Fibroblast of skin of left biceps (primary cell): ENCODE measurements around the gene TSSC4.

Experiments
- DNase-seq, 2 experiments: peaks; one replicate each; pipeline ENCODE4 v3.0.0-alpha.2; 2013; ENCODE audit warnings: low read depth in 2 of 2

The TSSC4 gene

DNA sequence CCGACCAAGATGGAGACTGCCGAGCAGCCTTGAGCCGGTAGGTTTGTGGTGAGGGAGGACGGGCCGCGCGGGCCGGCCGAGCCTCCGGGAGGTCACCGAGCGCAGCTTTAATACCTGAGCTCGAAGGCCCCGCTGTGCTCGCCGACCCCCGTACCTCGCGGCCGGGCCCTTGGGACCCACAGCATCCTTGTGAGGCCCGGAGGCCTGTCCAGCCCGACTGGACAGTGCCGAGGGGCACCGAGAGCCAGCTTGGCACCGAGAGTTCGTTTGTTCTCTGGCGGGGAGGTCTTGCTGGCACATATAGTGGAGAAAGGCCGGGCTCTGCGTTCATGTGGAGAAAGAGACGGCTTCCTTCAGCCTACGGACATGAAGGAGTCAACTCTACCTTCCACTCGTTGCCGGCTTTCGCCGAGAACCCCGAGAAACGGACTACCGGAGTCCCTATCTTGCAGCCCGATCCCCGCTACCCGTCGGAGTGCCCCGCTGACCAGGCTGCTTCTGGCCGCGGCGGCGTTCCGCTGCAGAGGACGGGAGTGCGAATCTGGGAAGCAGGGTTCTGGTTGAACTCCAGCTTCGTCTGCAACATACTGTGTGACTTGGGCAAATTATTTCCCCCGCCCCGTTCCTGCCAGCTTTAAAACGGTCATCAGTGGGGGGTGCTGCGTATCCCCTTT lies 349 bp downstream of the TSSC4 start:
- DNase-seq, result no peak

DNA sequence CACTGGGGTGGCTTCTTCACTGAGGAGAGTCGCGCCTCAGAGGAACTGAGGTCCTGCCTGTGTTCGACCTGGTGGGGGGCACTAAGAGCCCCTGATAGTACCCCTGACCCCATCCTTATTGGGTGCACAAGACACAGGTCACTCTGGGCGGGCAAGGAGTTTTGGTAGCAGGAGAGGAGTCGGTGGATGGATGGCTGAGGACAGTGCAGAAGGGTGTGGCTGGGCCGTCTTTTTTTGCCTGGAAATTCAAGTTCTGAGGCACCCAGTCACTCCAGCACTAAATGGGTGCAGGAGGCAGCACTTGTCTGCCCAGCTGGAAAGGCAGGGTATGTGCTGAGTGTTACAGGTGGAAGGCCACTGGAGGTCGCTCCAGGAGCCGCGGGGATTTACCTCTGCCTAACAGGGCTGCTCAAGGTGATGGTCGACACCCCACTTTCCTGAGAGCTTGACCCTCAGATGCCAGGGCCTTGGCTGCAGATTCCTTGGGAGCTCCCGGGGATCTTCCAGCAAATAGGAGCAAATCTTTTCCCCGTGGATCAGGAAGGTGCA lies 960 bp downstream of the TSSC4 start:
- no peak for DNase-seq

- DNase-seq, result no peak
Measured at GRCh38 chr11:2402106-2402505, 1.6 kb downstream of the TSSC4 start.

GRCh38 chr11:2402890-2403645 lies 2.5 kb downstream of the TSSC4 start:
- DNase-seq, result no peak

- DNase-seq, result no peak
Measured at GRCh38 chr11:2404735-2405196, 4.2 kb downstream of the TSSC4 start.

DNA sequence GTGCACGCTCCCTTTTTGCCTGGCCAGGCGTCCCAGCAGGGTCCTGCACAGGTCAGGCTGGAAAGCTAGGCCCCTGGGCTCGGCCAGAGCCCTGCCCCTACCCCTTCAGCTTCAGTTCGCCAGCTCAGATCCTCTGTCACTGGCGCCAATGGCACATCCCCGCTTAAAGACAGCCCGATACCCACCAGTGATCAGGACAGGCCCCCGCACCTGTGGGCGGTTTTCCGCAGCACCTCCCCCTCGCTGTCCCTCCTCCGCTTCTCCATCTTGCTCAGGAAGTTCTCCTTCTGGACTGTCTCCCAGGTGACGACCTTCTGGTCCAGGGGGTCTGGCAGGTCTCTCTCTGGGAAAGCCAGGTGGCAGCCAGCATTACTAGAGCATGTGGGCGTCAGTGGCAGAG lies 5.9 kb downstream of the TSSC4 start:
- DNase-seq, result no peak

DNA sequence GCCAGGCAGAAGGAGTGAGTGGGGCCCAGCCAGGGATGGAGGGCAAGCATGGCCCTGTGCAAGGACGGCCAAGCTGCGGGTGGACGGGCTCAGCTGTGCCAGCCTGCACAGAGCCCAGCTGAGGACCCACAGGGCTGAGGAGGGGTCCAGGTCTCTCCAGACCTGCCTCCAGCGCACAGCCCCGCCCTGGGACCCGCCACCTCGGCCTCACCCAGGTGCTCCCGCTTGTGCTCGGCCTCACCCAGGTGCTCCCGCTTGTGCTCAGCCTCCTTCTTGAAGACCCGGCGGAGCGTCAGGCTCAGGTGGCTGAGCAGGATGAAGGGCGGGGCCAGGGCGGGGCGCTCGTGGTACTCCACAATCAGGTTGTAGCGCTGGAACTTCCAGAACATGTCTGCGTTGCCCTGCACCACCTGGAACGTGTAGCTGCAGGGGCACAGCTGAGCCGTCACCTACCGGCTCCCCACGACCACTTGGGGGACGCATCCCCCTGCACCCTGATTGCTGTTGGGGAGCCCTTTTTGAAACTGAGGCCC lies 6.4 kb downstream of the TSSC4 start:
- DNase-seq, result no peak

DNA sequence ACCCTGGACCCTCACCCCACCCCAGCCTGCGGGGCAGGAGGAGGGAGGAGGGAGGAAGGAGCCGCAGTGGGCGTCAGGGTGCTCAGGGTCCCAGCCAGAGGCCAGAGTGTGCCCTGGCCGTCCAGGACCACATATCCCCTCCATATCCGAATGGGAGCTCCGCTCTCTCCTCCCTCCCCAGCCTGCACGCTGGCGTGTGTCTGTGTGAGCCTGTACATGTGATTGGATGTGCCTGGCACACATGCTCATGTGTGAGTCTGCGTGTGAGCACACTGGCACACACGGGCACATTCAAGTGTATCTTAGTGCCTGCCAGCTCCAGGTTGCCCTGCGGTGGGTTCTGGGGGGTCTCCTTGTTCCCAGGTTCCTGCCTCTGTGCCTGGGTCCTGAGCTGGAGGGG lies 8.1 kb downstream of the TSSC4 start:
- DNase-seq, result no peak

GRCh38 chr11:2409126-2409525 lies 8.6 kb downstream of the TSSC4 start:
- no peak for DNase-seq

GRCh38 chr11:2409611-2410468 lies 9.3 kb downstream of the TSSC4 start:
- no peak for DNase-seq

DNA sequence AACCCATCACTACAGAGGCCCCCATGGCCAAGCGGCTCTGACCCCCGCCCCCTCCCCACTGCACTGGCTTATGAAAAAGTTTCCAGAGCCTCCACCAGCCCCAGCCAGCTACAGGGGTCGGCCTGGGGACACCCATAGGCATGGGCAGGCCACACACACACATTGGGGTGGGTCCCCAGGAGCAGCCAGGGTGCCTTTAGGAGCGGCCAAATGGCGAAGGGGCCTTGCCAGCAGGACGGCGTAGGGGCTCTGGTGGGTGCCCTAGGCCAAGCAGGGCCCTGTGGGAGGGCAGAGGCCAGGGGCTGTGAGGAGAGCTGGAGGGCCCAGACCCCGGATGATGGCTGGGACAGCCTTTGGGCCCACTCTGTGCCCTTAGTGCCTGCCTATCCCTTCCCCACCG lies 10.1 kb downstream of the TSSC4 start:
- no peak for DNase-seq

DNA sequence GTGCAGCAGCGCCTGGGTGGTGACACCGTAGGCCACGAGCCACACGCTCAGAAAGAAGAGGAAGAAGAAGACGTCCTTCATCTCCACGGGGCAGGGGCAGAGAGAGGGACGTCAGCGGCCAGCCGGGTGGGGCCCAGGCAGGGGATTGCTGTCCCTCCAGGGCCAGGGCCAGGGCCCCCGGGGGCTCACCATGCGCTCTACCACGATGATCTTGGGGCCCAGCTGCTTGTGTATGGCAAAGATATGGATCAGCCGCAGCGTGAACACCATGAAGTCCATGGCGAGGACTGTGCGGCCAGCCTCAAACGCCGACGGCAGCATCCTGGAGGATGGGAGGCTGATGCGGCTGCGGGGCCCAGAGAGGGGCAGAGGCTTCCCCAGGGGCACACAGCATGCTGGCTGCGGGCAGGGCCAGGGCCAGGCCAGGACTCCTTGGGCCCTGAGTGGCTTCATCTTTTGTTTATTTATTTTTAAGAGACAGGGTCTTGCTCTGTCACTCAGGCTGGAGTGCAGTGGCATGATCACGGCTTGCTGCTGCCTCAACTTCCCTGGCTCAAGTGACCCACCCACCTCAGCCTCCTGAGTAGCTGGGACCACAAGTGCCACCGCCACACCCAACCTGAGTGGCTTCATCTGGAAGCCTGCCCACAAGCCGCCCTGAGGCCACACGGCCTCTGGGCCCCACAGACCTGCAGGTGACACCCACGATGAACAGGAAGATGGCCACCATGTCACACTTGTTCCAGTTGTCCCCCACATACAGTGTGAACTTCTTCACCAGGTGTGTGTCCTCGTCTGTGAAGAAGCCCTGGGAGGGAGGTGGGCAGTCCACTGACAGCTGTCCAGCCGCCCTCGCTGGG lies 11.1 kb downstream of the TSSC4 start:
- DNase-seq, result no peak

DNA sequence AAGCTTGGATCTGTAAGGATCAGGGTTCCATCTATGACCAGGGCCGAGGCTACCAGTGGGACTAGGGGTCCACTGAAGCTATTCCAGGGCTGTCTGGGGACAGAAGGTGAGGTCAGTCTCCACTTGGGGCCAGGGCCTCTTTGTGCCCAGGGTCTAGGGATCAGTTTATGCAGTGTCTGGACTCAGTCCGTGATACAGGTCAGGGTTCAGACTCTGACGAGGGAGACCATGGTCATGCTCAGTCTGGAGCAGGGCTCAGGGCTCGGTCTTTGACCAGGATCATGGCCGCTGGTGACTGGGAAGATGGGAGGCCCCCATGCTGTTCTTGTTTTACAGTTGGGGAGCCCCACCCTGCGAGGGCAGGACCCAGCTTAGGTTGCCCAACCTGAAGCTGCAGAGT lies 11.8 kb downstream of the TSSC4 start:
- DNase-seq, result no peak

DNA sequence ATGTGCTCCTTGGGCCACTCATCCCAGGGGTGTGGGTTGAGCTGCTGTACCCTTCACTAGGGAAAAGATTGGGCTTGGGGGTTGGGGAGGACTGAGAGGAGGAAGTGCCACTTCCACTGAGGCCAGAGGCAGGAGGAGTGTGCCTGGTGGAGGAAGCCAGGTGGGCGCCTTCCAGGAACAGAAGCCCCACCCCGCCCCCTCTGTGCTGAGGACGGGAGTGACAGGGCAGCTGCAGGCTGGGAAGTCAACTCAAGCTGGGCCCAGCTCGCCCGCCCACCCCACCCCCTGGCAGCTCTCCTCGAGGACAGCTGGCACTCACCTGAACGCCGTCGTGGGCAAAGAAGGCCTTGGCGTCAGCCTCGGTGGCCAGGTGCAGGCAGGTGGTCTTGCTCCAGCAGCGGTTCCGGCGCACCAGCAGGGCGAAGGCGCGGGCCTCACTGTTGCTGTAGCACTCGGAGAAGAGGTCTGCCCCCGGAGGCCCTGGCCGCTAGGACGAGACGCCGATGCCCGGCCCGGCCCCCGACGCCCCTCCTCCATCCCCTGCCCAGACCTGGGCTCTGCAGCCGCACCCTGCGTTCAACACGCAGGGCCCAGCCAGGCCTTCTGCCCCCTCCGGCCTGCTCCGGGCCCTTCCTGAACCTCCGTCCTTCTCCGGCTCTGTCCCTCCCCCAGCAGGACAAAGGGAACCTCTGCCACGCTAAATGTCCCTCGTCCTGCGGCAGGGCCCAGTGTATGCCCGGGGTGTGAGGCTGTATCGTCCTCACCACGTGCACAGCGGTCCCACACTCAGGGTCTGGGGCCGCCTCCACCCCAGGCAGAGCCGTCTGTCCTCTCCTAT lies 13.4 kb downstream of the TSSC4 start:
- no peak for DNase-seq

GRCh38 chr11:2414616-2415015 lies 14.1 kb downstream of the TSSC4 start:
- DNase-seq, result no peak

DNA sequence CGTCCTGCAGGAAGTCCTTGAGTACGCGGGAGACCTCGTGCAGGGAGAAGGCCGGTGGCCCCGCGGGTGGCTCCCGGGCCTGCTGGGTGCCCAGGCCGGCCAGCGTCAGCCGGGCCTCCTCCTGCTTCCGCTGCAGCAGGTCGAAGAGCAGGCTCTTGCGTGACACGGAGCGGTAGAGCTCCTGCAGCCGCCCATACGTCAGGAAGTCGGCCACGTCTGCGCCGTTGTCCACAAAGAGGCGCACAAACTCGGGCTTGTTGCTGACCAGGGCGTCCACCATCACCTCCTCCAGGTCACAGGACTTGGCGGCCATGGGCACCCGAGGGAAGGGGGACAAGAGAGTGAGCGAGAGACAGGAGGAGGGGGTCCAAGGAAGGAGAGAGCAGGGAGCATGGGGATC lies 14.6 kb downstream of the TSSC4 start:
- DNase-seq, result no peak

DNA sequence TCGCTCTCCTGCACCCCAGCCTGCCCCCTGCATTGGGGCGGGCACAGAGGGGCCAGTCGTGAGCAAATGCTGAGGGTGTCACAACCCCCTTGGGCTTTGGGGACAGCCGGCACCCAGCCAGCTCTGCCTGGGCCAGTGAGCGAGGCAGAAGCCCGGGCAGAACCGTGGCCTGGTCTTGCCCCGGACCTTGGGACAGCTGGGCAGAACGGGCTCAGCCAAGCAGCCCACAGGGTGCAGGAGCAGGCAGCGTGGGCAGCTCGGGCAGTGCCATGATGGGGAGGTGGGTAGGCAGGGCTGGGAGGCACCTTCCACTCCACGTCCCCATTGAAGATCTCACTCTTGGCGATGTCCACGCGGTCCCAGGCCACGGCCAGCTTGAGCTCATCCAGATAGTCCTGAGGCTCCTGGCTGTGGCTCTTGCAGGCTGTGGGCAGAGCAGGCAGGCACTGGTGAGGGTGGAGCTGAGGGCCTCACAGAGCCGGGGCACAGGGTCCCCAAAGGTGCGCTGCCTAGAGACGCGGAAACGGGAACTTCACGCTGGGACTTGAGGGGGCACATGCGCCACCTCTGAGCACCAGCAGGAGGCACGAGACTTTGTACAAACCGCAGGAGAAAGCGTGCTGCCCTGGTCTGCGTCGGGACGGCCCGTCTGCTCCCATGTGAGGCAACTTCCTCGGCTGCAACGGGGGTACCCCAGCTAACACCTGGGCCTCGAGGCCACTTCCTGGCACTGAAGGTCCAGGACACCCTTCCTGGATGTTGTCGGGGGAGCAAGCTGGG lies 15.2 kb downstream of the TSSC4 start:
- no peak for DNase-seq

- DNase-seq, result no peak
Measured at GRCh38 chr11:2416765-2417164, 16.2 kb downstream of the TSSC4 start.
